Mucosa of descending colon (tissue), 3 donors: ENCODE data around the gene FBXL19. TPM values are rescaled to one million over a fixed set of nuclear protein-coding genes. Genes with fewer than 3 reads are reported as not detected.

Source experiments
- ATAC-seq: fragments of 200-7000 bp; cut with Tn5 transposase; one replicate; pipeline ENCODE4 v1.9.1; 2020; ENCODE audit warnings: mild to moderate bottlenecking, moderate library complexity
- DNase-seq, 3 donors: peaks; one replicate each; pipeline ENCODE4 v3.0.0-alpha.2; 2020
- H3K36me3 ChIP-seq: fragments of 200-600 bp; one replicate; pipeline ENCODE4 v1.8.0; 2021; ENCODE audit warnings: low read depth, mild to moderate bottlenecking
- H3K4me1 ChIP-seq: fragments of 200-600 bp; one replicate; pipeline ENCODE4 v1.8.0; 2021; ENCODE audit warnings: low read depth, mild to moderate bottlenecking
- H3K4me3 ChIP-seq: fragments of 200-600 bp; one replicate; pipeline ENCODE4 v1.8.0; 2021; ENCODE audit warnings: mild to moderate bottlenecking
- H3K9me3 ChIP-seq: fragments of 200-600 bp; one replicate; pipeline ENCODE4 v1.8.0; 2021; ENCODE audit warnings: mild to moderate bottlenecking
- intact Hi-C, 2 donors: fragments of 100-400 bp; cut with DNase I in 1 of 2; cut with micrococcal nuclease in 1 of 2; formaldehyde crosslinking; loops; one replicate each; pipeline versions ENCODE4 v1.11.0 to v1.11.1; 2022; cut with DNase I, micrococcal nuclease
- total RNA-seq, 3 donors: library from RNA; stranded (reverse); fragmentation: NEBNext Ultra II Directional in 2 of 3; extraction: Animal tissue kit (Norgen Biotek cat#: 25700) in 2 of 3; gene quantifications; one replicate each; pipeline versions ENCODE4 v1.2.1 to v1.2.4, GENCODE V29; 2021 to 2023
- TF ChIP-seq, protein P1 (sequence below): fragments of 200-600 bp; IDR thresholded peaks from one replicate; pipeline ENCODE4 v1.8.0; 2022; ENCODE audit warnings: antibody characterized with exemption, mild to moderate bottlenecking
- donor health status: DM: no; HTN: no; CAD: no; lungs with moderate emphysema.
- donor health status: DM: no; HTN: no; CAD: no.
- donor health status: DM: no; HTN: yes; CAD: no.

Gene FBXL19
- total RNA-seq, 3 donors from 2014 or later = 17.6 to 30.3 (median 22.4) TPM

DNA sequence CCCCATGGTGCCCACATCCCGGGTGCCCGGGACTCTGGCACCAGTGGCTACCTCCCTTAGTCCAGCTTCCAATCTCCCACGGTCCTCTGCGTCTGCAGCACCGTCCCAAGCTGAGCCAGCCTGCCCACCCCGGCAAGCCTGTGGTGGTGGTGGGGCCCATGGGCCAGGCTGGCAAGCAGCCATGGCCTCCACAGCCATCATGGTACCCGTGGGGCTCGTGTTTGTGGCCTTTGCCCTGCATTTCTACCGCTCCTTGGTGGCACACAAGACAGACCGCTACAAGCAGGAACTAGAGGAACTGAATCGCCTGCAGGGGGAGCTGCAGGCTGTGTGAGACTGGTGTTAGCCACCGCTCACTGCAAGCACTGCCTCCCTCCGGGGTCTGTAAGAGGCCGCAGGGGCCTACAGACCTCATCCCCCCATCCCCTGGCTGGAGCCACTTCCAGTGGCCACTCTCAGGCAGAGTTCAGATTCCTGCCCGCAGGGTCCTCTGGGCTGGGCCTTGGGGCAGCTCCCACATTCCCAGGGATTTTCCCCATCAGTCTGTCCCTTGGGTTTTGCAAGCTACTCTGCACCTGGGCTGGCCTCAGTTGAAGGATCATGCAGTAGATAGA lies 30.2 kb downstream of the FBXL19 start:
- intact Hi-C loops = no loop called here

DNA sequence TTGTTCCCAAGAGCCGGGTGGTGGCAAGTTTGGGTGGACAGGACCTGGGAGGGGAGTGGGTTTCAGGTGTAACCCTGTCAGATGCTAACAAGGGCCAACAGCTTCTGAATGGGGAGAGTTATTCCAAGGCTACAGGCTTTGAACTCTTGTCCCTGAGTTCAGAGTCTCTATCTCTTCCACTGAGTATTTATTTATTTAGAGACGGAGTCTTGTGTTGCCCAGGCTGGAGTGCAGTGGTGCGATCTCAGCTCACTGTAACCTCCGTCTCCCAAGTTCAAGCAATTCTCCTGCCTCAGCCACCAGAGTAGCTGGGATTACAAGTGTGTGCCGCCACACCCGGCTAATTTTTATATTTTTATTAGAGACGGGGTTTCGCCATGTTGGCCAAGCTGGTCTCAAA lies 31.6 kb downstream of the FBXL19 start:
- Histone ChIP-seq H3K9me3 (no peaks in the 10 kb centered on the region), H3K4me1 (peaks cover 23% of the 10 kb centered on the region), H3K36me3 (no peaks in the 10 kb centered on the region), H3K4me3 (no peak overlapping the region)
- DNase-seq = no peak
- TF ChIP-seq, protein P1, sequence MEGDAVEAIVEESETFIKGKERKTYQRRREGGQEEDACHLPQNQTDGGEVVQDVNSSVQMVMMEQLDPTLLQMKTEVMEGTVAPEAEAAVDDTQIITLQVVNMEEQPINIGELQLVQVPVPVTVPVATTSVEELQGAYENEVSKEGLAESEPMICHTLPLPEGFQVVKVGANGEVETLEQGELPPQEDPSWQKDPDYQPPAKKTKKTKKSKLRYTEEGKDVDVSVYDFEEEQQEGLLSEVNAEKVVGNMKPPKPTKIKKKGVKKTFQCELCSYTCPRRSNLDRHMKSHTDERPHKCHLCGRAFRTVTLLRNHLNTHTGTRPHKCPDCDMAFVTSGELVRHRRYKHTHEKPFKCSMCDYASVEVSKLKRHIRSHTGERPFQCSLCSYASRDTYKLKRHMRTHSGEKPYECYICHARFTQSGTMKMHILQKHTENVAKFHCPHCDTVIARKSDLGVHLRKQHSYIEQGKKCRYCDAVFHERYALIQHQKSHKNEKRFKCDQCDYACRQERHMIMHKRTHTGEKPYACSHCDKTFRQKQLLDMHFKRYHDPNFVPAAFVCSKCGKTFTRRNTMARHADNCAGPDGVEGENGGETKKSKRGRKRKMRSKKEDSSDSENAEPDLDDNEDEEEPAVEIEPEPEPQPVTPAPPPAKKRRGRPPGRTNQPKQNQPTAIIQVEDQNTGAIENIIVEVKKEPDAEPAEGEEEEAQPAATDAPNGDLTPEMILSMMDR = no peak
- no peak for ATAC-seq
- intact Hi-C loops = no loop called here

More for the DNA sequence above, 30.2 kb downstream of the FBXL19 start:
- TF ChIP-seq, protein P1 = peak; percentile 35
- DNase-seq = peak; percentile 73 to 78 (median 74)
- H3K36me3 ChIP-seq = no peaks in the 10 kb centered on the region
- H3K4me3 ChIP-seq = no peak overlapping the region
- no peaks in the 10 kb centered on the region for H3K9me3 ChIP-seq
- H3K4me1 ChIP-seq = peaks cover 22% of the 10 kb centered on the region
- ATAC-seq = no peak

DNA sequence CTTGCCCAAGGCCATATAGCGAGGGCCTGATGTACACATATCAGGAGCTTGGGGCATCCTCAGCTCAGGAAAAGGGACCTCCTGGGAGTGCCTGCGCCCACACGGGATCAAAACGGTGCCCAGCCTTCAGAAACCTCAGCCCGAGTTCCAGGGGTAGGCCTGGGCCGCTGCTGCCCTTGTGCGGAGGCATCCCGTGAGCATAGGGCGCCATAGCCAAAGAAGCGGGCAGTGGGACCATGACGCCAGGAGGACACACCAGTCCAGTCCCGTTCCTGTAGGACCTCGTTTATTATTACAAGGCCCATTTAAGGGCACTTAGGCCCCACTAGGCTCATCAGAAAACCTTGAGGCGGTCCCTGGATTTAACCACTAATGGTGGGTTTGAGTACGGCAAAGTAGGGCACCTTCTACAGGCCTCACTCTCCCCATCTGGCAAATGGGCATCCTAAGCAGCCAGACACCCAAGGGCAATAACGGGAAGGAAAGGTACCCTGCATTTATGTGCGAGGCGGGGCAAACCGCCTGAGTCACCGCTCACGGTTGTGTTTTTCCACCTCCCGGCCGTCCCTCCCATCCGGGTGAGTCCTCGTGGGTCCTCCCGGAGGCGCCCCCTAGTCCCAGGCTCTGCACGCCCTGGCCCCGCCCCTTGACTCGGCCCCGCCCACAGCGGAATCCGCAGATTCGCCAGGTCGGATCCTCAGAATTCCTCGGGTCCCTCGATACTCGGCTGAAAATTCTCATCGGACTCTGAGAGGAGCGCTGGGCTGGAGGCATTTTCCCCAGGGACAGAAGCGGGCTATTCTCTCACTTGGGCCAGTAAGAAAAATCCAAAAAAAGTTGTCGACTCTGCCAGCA lies 33.5 kb downstream of the FBXL19 start:
- H3K36me3 ChIP-seq = peaks cover 5% of the 10 kb centered on the region
- intact Hi-C loops = no loop called here
- TF ChIP-seq, protein P1 = no peak
- no peaks in the 10 kb centered on the region for H3K9me3 ChIP-seq
- H3K4me1 ChIP-seq = peaks cover 12% of the 10 kb centered on the region
- DNase-seq (peak; percentile 83 to 90 (median 89)), ATAC-seq (peak; percentile 78)
- peak overlapping the region; percentile 74 for H3K4me3 ChIP-seq

DNA sequence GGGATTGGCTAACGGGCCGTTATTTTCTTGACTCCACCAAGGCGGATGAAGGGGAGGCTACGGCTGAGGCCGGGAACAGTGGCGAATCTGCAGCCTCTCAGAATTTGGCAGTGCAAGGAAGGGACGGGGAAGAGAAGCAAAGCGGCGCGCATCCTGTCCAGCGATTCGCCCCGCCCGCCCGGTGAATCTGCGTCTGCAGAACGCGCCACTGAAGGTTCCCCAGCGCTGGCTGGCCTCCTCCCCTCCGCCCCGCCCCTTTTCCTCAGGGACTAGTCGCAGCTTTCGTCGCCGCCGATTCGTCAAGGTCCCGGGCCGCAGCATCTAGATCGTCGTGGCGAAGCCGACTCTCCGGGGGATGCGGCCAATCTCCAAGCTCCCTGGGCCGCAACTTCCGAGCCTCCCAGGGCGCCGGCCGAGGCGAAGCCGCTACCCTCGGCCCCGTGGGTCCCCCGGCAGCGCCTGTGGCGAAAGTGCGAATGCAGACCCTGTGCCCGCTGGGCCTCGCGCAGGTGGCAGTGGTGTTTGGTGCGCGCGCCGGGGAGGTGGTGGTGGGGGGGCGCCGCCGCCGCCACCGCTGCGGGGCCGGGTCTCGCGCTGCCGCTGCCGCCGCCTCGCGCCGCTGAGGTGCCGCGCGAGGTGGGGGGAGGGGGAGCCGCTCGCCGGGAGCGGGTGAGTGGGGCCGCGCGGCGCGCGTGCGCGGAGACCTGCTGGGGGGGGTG lies 34.2 kb downstream of the FBXL19 start, which contains the start of gene SETD1A:
Gene SETD1A, plus strand, starts transcription at position 299 of the 719 bp plus-strand sequence. CDS start 978 bp downstream, outside the sequence.
- Histone ChIP-seq H3K36me3 (peaks cover 5% of the 10 kb centered on the region), H3K4me1 (peaks cover 12% of the 10 kb centered on the region), H3K4me3 (peak within 1 kb of the TSS; percentile 74), H3K9me3 (no peaks in the 10 kb centered on the region)
- DNase-seq = peak; percentile 95 to 99 (median 95)
- peak; percentile 95 for ATAC-seq
- TF ChIP-seq, protein P1 = no peak
- intact Hi-C loops = no loop called here

DNA sequence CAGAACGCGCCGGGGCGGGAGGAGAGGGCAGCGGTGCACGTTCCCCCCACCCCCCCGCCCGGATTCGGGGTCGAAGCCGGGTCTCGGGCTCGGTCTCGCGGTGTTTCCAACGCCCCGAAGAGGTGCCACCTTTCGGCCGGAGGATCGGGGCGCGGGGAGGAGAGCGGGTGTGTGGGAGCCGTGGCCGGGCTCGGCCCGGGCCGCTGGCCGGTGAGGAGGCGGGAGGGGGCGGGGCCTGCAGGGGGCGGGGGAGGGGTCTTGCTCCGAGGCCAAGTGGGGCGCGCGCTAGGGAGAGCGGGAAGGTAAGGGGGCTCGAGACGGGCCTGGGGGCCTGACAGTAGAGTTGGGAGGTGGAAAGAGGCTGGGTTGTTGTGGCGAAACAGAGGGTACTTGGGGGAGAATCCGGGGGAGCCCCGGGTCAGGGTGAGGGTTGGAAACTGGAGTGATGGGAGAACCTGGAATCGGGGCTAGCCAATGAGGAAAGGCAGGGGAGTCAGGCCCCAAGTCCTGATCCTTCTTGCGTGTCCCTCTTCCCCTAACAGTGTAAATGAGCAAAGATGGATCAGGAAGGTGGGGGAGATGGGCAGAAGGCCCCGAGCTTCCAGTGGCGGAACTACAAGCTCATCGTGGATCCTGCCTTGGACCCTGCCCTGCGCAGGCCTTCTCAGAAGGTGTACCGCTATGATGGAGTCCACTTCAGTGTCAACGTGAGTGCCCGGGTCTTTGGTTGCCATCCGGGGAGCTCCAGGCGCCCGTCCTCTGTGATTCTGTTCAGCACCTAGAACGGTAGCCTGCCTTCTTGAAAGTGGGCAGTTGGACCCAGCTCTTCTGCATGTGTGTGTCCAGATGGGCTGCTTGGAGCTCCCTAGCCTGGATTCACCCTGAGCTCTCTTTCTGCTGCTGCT lies 35.1 kb downstream of the FBXL19 start:
- DNase-seq = peak in 1 of 3 donors; percentile 70
- H3K36me3 ChIP-seq = peaks cover 5% of the 10 kb centered on the region

More for the DNA sequence above, 35.1 kb downstream of the FBXL19 start:
- TF ChIP-seq, protein P1 = no peak
- ATAC-seq = peak; percentile 13
- H3K4me3 ChIP-seq = peak overlapping the region; percentile 74
- no peaks in the 10 kb centered on the region for H3K9me3 ChIP-seq
- intact Hi-C loops = no loop called here
- H3K4me1 ChIP-seq = peaks cover 10% of the 10 kb centered on the region
